UCSD-AML1 (cell line): ENCODE data around the gene MTA3.

Source experiments
- DNase-seq: peaks from one replicate; lab custom pipeline; 2025; ENCODE audit not compliant: unreplicated experiment; lab: John Stamatoyannopoulos, UW

The MTA3 gene

GRCh38 chr2:42800981-42801380, 232.5 kb downstream of the MTA3 start:
- no peak for DNase-seq

GRCh38 chr2:42801381-42801780, 232.9 kb downstream of the MTA3 start:
- no peak for DNase-seq

GRCh38 chr2:42802150-42802549, 233.7 kb downstream of the MTA3 start:
- DNase-seq = no peak

- no peak for DNase-seq
Measured at GRCh38 chr2:42804338-42804737, 235.9 kb downstream of the MTA3 start.

GRCh38 chr2:42804891-42805290, 236.5 kb downstream of the MTA3 start:
- no peak for DNase-seq
